Ovary (tissue), 3 donors: ENCODE results near the gene IGFL2.

Source experiments
- CTCF ChIP-seq, 3 donors: fragments of 450-650 bp in 2 of 3; fragments of 200-600 bp in 1 of 3; IDR thresholded peaks; one replicate each; pipeline versions ENCODE4 v1.5.1 to v1.8.0; 2016 to 2022; ENCODE audit warnings: antibody characterized with exemption in 3 of 3, mild to moderate bottlenecking in 1 of 3
- EP300 ChIP-seq: sonication (generic); formaldehyde crosslinking; IDR thresholded peaks from one replicate; pipeline ENCODE4 v1.6.1; 2017; ENCODE audit warnings: antibody characterized with exemption
- donor health status: DM: no; HTN: no; CAD: no.

DNA sequence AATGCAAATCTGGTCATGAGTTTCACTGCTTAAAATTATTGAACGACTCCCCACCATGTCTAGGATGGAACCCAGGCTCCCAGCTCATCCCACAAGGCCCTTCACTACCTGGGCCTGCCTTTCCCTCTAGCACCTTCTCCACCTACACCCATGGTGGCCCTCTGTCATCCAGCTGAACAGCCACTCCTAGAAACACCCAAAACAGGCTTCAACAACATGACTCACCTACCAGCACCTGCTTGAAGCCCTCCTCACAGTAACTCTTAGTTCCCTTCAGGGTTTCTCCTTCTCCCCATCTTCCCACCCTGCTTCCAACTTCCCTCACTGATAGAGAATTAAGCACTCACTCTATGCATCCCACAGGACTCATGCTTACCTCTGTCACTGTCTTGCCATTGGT is 6.6 kb upstream of the IGFL2 start:
- TF ChIP-seq CTCF (IDR thresholded peaks at IDR 0.05): no peak
- no peak for TF ChIP-seq EP300
